Mesendoderm (in vitro differentiated cells): ENCODE measurements around the gene TTC27.
"Not testable (repeated sequence)": the region's sequence is repeated elsewhere in the genome, so short reads cannot be mapped to it uniquely, and the experiment has no call there.

ENCODE experiments used
- DNase-seq: peaks from one replicate; pipeline ENCODE4 v3.0.0; 2013
- H2AK5ac ChIP-seq: 2 replicates; pipeline ENCODE4 v1.6.1; 2013; ENCODE audit warnings: low read length, inconsistent platforms
- H2BK120ac ChIP-seq: 2 replicates; pipeline ENCODE4 v1.6.1; 2013; ENCODE audit warnings: low read depth, mild to moderate bottlenecking, low read length, moderate library complexity, mixed read lengths
- H2BK15ac ChIP-seq: replicated peaks from 2 replicates; pipeline ENCODE4 v1.6.1; 2013; ENCODE audit warnings: low read depth, mild to moderate bottlenecking, moderate library complexity
- H2BK5ac ChIP-seq: 2 replicates; pipeline ENCODE4 v1.6.1; 2013; ENCODE audit warnings: low read length, inconsistent platforms
- H3K18ac ChIP-seq: 2 replicates; pipeline ENCODE4 v1.6.1; 2013; ENCODE audit warnings: mild to moderate bottlenecking, low read length, mixed read lengths
- H3K23ac ChIP-seq: one replicate; pipeline ENCODE4 v1.6.1; 2013; ENCODE audit warnings: low read length
- H3K27ac ChIP-seq: 2 replicates; pipeline ENCODE4 v1.5.1; 2013; ENCODE audit warnings: low read depth, mild to moderate bottlenecking, inconsistent platforms, low read length, moderate library complexity
- H3K27me3 ChIP-seq: 2 replicates; pipeline ENCODE4 v1.6.1; 2013; ENCODE audit warnings: low read length, control low read depth, mild to moderate bottlenecking, inconsistent platforms; ENCODE audit not compliant: insufficient read depth, poor library complexity
- H3K36me3 ChIP-seq: 2 replicates; pipeline ENCODE4 v1.6.1; 2013; ENCODE audit warnings: low read length, inconsistent platforms; ENCODE audit not compliant: control insufficient read depth, insufficient read depth
- H3K4ac ChIP-seq: one replicate; pipeline ENCODE4 v1.6.1; 2013; ENCODE audit warnings: low read depth, mild to moderate bottlenecking, low read length, moderate library complexity
- H3K4me1 ChIP-seq: 2 replicates; pipeline ENCODE4 v1.6.1; 2013; ENCODE audit warnings: low read depth, low read length, inconsistent platforms; ENCODE audit not compliant: control insufficient read depth
- H3K4me2 ChIP-seq: 2 replicates; pipeline ENCODE4 v1.6.1; 2013; ENCODE audit warnings: low read length
- H3K4me3 ChIP-seq: 2 replicates; pipeline ENCODE4 v1.5.1; 2013; ENCODE audit warnings: mild to moderate bottlenecking, low read length
- H3K56ac ChIP-seq: one replicate; pipeline ENCODE4 v1.6.1; 2013; ENCODE audit warnings: low read length
- H3K79me1 ChIP-seq: 2 replicates; pipeline ENCODE4 v1.6.1; 2013; ENCODE audit warnings: low read length, inconsistent platforms
- H3K79me2 ChIP-seq: 2 replicates; pipeline ENCODE4 v1.6.1; 2013; ENCODE audit warnings: mild to moderate bottlenecking, low read length; ENCODE audit not compliant: control insufficient read depth, insufficient read depth
- H3K9ac ChIP-seq: 2 replicates; pipeline ENCODE4 v1.6.1; 2013; ENCODE audit warnings: low read length, inconsistent platforms
- H4K5ac ChIP-seq: one replicate; pipeline ENCODE4 v1.6.1; 2013; ENCODE audit warnings: low read length
- H4K8ac ChIP-seq: one replicate; pipeline ENCODE4 v1.6.1; 2013; ENCODE audit warnings: low read depth, mild to moderate bottlenecking, control low read depth, low read length, moderate library complexity
- WGBS: extraction: QIAGEN DNeasy Blood & Tissue Kit; methylation state at CpG from one replicate; pipeline ENCODE4 v1.1.7; 2013; ENCODE audit warnings: low lambda C conversion rate, missing lambda C conversion rate; ENCODE audit not compliant: insufficient coverage; ENCODE audit errors: extremely low coverage; 5-methylcytosine and 5-hydroxymethylcytosine counted together

Gene TTC27

DNA sequence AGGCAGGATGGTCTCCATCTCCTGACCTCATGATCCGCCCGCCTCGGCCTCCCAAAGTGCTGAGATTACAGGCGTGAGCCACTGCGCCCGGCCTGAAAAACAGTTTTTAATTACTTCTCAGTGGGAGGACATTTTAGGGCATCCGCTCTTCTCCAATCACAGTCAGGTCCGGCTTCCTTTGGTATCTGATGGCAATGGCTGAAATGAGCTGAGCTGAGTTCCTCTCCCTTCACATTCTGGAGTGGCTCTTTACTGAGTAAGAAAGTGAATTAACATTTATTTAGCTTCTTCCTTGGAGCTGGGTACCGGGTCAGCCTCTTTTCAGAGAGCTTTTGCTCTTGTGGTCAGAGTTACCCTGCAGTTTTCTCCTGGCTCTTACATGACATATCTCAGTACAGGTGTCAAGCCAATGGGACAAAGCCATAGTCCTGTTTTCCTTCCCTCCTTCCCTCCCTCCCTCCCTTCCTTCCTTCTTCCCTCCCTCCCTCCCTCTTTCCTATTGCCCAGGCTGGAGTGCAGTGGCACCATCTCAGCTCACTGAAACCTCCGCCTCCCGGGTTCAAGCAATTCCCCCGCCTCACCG lies 1.1 kb upstream of the TTC27 start:
- H2BK15ac ChIP-seq: no peak overlapping the region
- no peak overlapping the region for H3K4me3 ChIP-seq
- no peaks in the 10 kb centered on the region for H3K79me2 ChIP-seq
- no peaks in the 10 kb centered on the region for H3K27me3 ChIP-seq
- H2AK5ac ChIP-seq: no peak overlapping the region
- H3K18ac ChIP-seq: no peak overlapping the region
- no peak overlapping the region for H3K4ac ChIP-seq
- H2BK5ac ChIP-seq: no peak overlapping the region
- DNase-seq: peak; percentile 46
- no peak overlapping the region for H3K4me2 ChIP-seq
- H3K56ac ChIP-seq: no peak overlapping the region
- WGBS: no CpG with 5 or more reads among the region's 13 CpGs
- no peak overlapping the region for H2BK120ac ChIP-seq
- no peaks in the 10 kb centered on the region for H3K4me1 ChIP-seq
- H3K9ac ChIP-seq: no peak overlapping the region
- H3K23ac ChIP-seq: no peak overlapping the region
- H4K5ac ChIP-seq: no peak overlapping the region
- no peaks in the 10 kb centered on the region for H3K79me1 ChIP-seq
- no peaks in the 10 kb centered on the region for H3K36me3 ChIP-seq
- no peak overlapping the region for H3K27ac ChIP-seq
- no peak overlapping the region for H4K8ac ChIP-seq

DNA sequence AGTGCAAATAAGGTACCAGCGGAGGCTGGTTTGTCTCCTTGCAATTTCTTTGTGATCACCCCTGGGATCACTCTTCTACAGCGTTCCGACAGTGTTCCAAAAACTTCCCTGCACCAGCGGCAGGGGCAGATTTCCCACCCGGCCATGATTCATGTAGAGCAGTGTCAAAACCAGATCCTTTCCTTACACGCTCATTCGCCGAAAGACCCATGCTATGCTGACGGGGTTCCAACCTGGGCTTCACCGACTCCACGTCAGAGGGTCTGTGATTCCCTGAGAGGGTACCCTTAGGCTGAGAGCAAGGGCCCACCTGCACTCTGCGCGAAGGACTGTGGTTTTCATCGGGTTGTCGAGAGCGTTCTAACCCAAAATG lies 423 bp upstream of the TTC27 start:
- Histone ChIP-seq H3K4me3 (peak overlapping the region; percentile 60), H4K8ac (no peak overlapping the region), H3K36me3 (no peaks in the 10 kb centered on the region), H3K4me1 (no peaks in the 10 kb centered on the region), H3K4me2 (peak overlapping the region; percentile 43), H3K79me2 (no peaks in the 10 kb centered on the region), H3K18ac (no peak overlapping the region), H3K9ac (peak overlapping the region; percentile 30), H3K56ac (peak overlapping the region; percentile 66), H3K23ac (no peak overlapping the region), H3K79me1 (no peaks in the 10 kb centered on the region), H2BK15ac (no peak overlapping the region), H3K27ac (no peak overlapping the region), H2BK5ac (no peak overlapping the region), H2BK120ac (no peak overlapping the region), H3K4ac (no peak overlapping the region), H2AK5ac (no peak overlapping the region), H3K27me3 (no peaks in the 10 kb centered on the region), H4K5ac (peak overlapping the region; percentile 59)
- WGBS: no CpG with 5 or more reads among the region's 16 CpGs
- DNase-seq: peak; percentile 73

DNA sequence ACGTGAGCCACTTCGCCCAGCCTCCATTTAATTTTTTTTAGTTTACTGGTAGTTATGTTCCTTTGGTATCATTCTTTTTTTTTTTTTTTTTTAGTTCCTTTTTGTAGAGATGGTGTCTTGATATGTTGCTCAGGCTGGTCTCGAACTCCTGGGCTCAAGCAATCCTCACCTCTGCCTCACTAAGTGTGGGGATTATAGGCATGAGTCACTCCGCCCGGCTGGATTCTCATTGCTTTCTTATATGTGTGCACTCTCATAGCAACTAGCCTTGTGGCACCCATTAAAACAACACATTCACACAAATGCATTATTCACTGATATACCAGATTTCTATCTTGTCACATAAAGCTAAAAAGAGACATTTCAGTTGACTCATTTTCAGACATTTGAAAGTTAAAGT lies 4.2 kb downstream of the TTC27 start:
- no peak overlapping the region for H3K4me2 ChIP-seq
- no peaks in the 10 kb centered on the region for H3K79me1 ChIP-seq
- no peak overlapping the region for H3K4ac ChIP-seq
- no peaks in the 10 kb centered on the region for H3K27me3 ChIP-seq
- no peaks in the 10 kb centered on the region for H3K4me1 ChIP-seq
- H2BK15ac ChIP-seq: no peak overlapping the region
- H3K23ac ChIP-seq: no peak overlapping the region
- no peak overlapping the region for H3K56ac ChIP-seq
- no peak overlapping the region for H4K8ac ChIP-seq
- no peaks in the 10 kb centered on the region for H3K79me2 ChIP-seq
- no peak overlapping the region for H3K9ac ChIP-seq
- H4K5ac ChIP-seq: no peak overlapping the region
- whole genome bisulfite sequencing: no CpG with 5 or more reads among the region's 5 CpGs
- H2BK120ac ChIP-seq: no peak overlapping the region
- H3K18ac ChIP-seq: no peak overlapping the region
- peaks cover 2% of the 10 kb centered on the region for H3K36me3 ChIP-seq
- no peak overlapping the region for H3K4me3 ChIP-seq
- no peak overlapping the region for H2AK5ac ChIP-seq
- peak; percentile 27 for DNase-seq
- H3K27ac ChIP-seq: no peak overlapping the region
- no peak overlapping the region for H2BK5ac ChIP-seq

DNA sequence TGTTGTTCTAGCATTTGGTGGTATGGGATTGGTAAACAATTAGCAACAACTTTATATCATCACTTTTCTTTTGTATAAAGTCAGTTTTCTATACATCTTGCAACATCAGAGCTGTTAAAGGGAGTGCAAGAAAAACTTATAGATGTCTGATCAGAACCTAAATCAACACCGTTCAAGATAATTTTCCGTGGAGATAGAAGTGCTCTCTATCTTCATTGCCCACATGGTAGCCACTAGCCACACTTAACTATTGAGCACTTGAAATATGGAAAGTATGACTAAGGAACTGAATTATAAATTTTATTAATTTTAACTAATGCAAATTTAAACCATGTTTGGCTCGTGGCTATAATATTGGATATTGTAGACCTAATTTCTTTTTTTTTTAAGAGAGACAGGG lies 5.2 kb downstream of the TTC27 start:
- Histone ChIP-seq H2AK5ac (no peak overlapping the region), H3K27me3 (no peaks in the 10 kb centered on the region), H2BK5ac (no peak overlapping the region), H3K79me1 (no peaks in the 10 kb centered on the region), H3K4me1 (no peaks in the 10 kb centered on the region), H3K9ac (no peak overlapping the region), H3K36me3 (peaks cover 5% of the 10 kb centered on the region), H3K79me2 (no peaks in the 10 kb centered on the region), H3K4me3 (no peak overlapping the region), H3K56ac (no peak overlapping the region), H2BK120ac (no peak overlapping the region), H4K5ac (no peak overlapping the region), H3K23ac (no peak overlapping the region), H4K8ac (no peak overlapping the region), H3K18ac (no peak overlapping the region), H3K4ac (no peak overlapping the region), H3K4me2 (no peak overlapping the region), H3K27ac (no peak overlapping the region), H2BK15ac (no peak overlapping the region)
- DNase-seq: no peak
- WGBS: no CpG with 5 or more reads among the region's 3 CpGs

DNA sequence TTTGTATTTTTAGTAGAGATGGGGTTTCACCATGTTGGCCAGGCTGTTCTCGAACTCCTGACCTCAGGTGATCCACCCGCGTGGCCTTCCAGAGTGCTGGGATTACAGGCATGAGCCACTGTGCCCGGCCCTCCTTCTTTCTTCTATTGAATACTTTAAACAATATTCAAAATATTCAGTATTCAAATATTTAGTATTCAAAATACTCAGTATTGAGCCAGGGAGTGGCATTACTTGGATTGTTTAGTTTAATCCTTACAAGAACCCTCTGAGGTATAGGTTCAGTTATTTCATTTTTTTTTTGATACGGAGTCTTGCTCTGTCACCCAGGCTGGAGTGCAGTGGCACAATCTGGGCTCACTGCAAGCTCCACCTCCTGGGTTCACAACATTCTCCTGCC lies 10.7 kb downstream of the TTC27 start:
- not testable (repeated sequence) for H3K79me1 ChIP-seq, H3K18ac ChIP-seq, H2BK15ac ChIP-seq, H3K4ac ChIP-seq, H3K4me1 ChIP-seq, H2AK5ac ChIP-seq, H3K23ac ChIP-seq, H3K79me2 ChIP-seq, H2BK120ac ChIP-seq, H3K4me2 ChIP-seq, H4K5ac ChIP-seq, H3K4me3 ChIP-seq, H3K56ac ChIP-seq, H3K9ac ChIP-seq, H2BK5ac ChIP-seq, H3K36me3 ChIP-seq, H3K27me3 ChIP-seq, DNase-seq, H4K8ac ChIP-seq, H3K27ac ChIP-seq
- WGBS: no CpG with 5 or more reads among the region's 5 CpGs

DNA sequence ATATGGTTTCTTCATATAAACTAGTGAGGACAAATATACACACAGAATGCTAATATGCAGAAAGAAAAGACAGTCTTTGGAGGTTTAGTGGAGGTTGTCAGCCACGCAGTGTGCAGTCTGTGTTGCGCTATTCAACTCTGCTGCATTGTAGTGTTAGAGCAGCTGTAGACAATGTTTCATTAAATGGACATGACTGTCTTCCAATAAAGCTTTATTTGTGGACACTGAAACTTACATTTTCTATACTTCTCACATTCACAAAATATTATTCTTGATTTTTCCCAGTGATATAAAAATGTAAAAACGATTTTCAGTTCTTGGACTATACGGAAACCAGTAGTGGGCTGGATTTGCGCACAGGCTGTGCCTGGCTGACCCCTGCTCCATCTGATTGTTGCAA lies 13.3 kb downstream of the TTC27 start:
- no peak overlapping the region for H2BK120ac ChIP-seq
- H3K27ac ChIP-seq: no peak overlapping the region
- no peak overlapping the region for H3K4me2 ChIP-seq
- no peak overlapping the region for H2BK15ac ChIP-seq
- no peaks in the 10 kb centered on the region for H3K79me2 ChIP-seq
- H2AK5ac ChIP-seq: no peak overlapping the region
- H2BK5ac ChIP-seq: no peak overlapping the region
- H3K9ac ChIP-seq: no peak overlapping the region
- H3K4me1 ChIP-seq: no peaks in the 10 kb centered on the region
- no CpG with 5 or more reads among the region's 5 CpGs for WGBS
- H4K8ac ChIP-seq: no peak overlapping the region
- DNase-seq: no peak
- no peak overlapping the region for H3K23ac ChIP-seq
- peaks cover 5% of the 10 kb centered on the region for H3K36me3 ChIP-seq
- H3K56ac ChIP-seq: no peak overlapping the region
- H3K4ac ChIP-seq: no peak overlapping the region
- no peak overlapping the region for H3K18ac ChIP-seq
- H3K79me1 ChIP-seq: no peaks in the 10 kb centered on the region
- H4K5ac ChIP-seq: no peak overlapping the region
- H3K27me3 ChIP-seq: no peaks in the 10 kb centered on the region
- H3K4me3 ChIP-seq: no peak overlapping the region
